Natural killer cell (primary cell): ENCODE results near the gene PRIMA1. TPM values are rescaled to one million over a fixed set of nuclear protein-coding genes. Genes with fewer than 3 reads are reported as not detected.

Experiments used
- ATAC-seq, 3 donors: fragments of 150-1000 bp in 2 of 3; fragments of 200-7000 bp in 1 of 3; cut with Tn5 transposase; 1 replicate in 1 of 3; 2 replicates in 2 of 3; pipeline ENCODE4 v1.10.0; 2021; ENCODE audit warnings: mild to moderate bottlenecking in 2 of 3, moderate library complexity in 2 of 3
- DNase-seq, 2 donors: peaks; one replicate each; pipeline versions ENCODE4 v3.0.0 to v3.0.0-alpha.2; 2013 to 2021; ENCODE audit warnings: mixed read lengths in 1 of 2
- H3K27ac ChIP-seq: one replicate; pipeline ENCODE4 v1.5.1; 2013; ENCODE audit warnings: mild to moderate bottlenecking, low read length
- H3K27me3 ChIP-seq: one replicate; pipeline ENCODE4 v1.6.1; 2013; ENCODE audit warnings: low read length; ENCODE audit not compliant: control insufficient read depth, insufficient read depth
- H3K36me3 ChIP-seq: one replicate; pipeline ENCODE4 v1.6.1; 2013; ENCODE audit warnings: low read length; ENCODE audit not compliant: control insufficient read depth, insufficient read depth
- H3K4me1 ChIP-seq: one replicate; pipeline ENCODE4 v1.6.1; 2013; ENCODE audit warnings: low read length; ENCODE audit not compliant: control insufficient read depth, insufficient read depth
- H3K4me3 ChIP-seq: one replicate; pipeline ENCODE4 v1.5.1; 2013; ENCODE audit warnings: low read length
- H3K9me3 ChIP-seq: one replicate; pipeline ENCODE4 v1.6.1; 2013; ENCODE audit warnings: low read length; ENCODE audit not compliant: control insufficient read depth, insufficient read depth
- H3K27ac Mint-ChIP-seq, 2 donors: one replicate each; pipeline ENCODE4 v1.8.0; 2022; ENCODE audit warnings: mild to moderate bottlenecking in 2 of 2, mixed read lengths in 2 of 2, moderate library complexity in 1 of 2
- H3K27me3 Mint-ChIP-seq, 2 donors: one replicate each; pipeline ENCODE4 v1.8.0; 2022; ENCODE audit warnings: low read depth in 2 of 2, mixed read lengths in 2 of 2
- H3K36me3 Mint-ChIP-seq: one replicate; pipeline ENCODE4 v1.8.0; 2022; ENCODE audit warnings: mixed read lengths
- H3K4me1 Mint-ChIP-seq, 2 donors: one replicate each; pipeline ENCODE4 v1.8.0; 2022; ENCODE audit warnings: mixed read lengths in 2 of 2
- H3K4me3 Mint-ChIP-seq: one replicate; pipeline ENCODE4 v1.8.0; 2022; ENCODE audit warnings: mild to moderate bottlenecking, moderate library complexity, mixed read lengths
- H3K9me3 Mint-ChIP-seq, 2 donors: one replicate each; pipeline ENCODE4 v1.8.0; 2022; ENCODE audit warnings: mixed read lengths in 2 of 2
- CTCF ChIP-seq: fragments of 200-600 bp; IDR thresholded peaks from one replicate; pipeline ENCODE4 v1.8.0; 2022; ENCODE audit warnings: antibody characterized with exemption
- WGBS: methylation state at CpG from one replicate; pipeline ENCODE4 v1.1.7; 2013; ENCODE audit warnings: missing lambda C conversion rate; ENCODE audit not compliant: insufficient coverage; 5-methylcytosine and 5-hydroxymethylcytosine counted together
- intact Hi-C: fragments of 100-400 bp; cut with micrococcal nuclease; formaldehyde crosslinking; loops from one replicate; pipeline ENCODE4 v1.14.2; 2022
- total RNA-seq, 4 donors: library from RNA; stranded (reverse); fragments of 120-200 nt in 1 of 4; gene quantifications; one replicate each; pipeline versions ENCODE4 v1.2.3 to v1.2.4, GENCODE V29; 2013 to 2022

PRIMA1 gene
- not detected for total RNA-seq
- not detected for total RNA-seq (2013)

GRCh38 chr14:93788293-93788542 is at the start of gene PRIMA1:
Gene PRIMA1 (minus strand): TSS chr14:93788485. CDS start chr14:93787718, 767 bp downstream.
- WGBS = 3% methylated on average over 24 of the region's 24 CpGs
- DNase-seq = no peak
- intact Hi-C loops = no loop called here
- no peaks in the 10 kb centered on the region for H3K36me3 Mint-ChIP-seq
- H3K27ac Mint-ChIP-seq = no peak within 1 kb of the TSS
- peaks cover 41 to 69% of the 10 kb centered on the region in 2 donors for H3K27me3 Mint-ChIP-seq
- no peak for TF ChIP-seq CTCF
- Histone ChIP-seq H3K27ac (no peak within 1 kb of the TSS), H3K4me1 (no peaks in the 10 kb centered on the region), H3K4me3 (no peak within 1 kb of the TSS), H3K36me3 (no peaks in the 10 kb centered on the region), H3K9me3 (no peaks in the 10 kb centered on the region), H3K27me3 (peaks cover 10% of the 10 kb centered on the region)
- no peak within 1 kb of the TSS for H3K4me3 Mint-ChIP-seq
- no peaks in the 10 kb centered on the region for H3K9me3 Mint-ChIP-seq
- ATAC-seq = no peak
- no peaks in the 10 kb centered on the region for H3K4me1 Mint-ChIP-seq

DNA sequence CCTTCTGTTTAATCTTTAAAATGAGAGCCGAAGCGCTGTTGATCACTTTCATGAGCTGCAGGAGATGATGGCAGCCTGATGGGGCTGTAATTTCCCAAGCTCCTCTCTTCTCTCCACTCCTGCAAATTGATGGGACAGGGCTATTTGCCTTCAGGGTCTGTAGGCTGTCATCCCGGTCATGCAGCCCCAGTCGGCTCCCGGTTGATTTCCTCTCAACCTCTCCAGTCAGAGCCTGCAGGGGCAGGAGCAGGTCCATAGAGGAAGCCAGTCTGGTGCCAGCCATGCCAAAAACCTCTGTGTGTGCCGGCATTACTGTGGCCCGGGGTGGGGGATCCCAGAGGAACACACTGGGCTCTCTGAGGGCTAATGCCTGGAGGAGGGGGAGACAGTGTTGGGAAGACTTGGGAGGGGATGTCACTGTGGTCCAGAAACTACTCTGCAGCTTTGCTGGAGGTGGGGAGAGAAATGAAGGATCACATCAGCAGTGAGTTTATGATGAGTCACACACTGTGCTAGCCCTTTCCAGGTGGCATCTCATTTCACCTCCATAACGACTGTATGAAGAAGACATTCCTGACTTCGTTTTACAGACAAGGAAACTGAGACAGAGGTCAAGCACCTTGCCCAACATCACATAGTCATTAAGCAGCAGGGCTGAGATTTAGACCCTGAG is 46.5 kb upstream of the PRIMA1 start:
- no peak for DNase-seq
- intact Hi-C loops = no loop called here
- H3K36me3 Mint-ChIP-seq = no peaks in the 10 kb centered on the region
- H3K4me3 Mint-ChIP-seq = no peak overlapping the region
- no peaks in the 10 kb centered on the region for H3K9me3 Mint-ChIP-seq
- 79% methylated on average over 9 of the region's 9 CpGs for WGBS
- no peaks in the 10 kb centered on the region for H3K36me3 ChIP-seq
- TF ChIP-seq CTCF = no peak
- peaks cover 7 to 23% of the 10 kb centered on the region in 2 donors for H3K27me3 Mint-ChIP-seq
- H3K4me1 ChIP-seq = no peaks in the 10 kb centered on the region
- no peaks in the 10 kb centered on the region for H3K27me3 ChIP-seq
- H3K4me1 Mint-ChIP-seq = no peaks in the 10 kb centered on the region
- ATAC-seq = no peak
- H3K9me3 ChIP-seq = no peaks in the 10 kb centered on the region
- no peak overlapping the region for H3K27ac ChIP-seq
- H3K27ac Mint-ChIP-seq = no peak overlapping the region
- no peak overlapping the region for H3K4me3 ChIP-seq

GRCh38 chr14:93832665-93833064 is 44.4 kb upstream of the PRIMA1 start:
- no peak for ATAC-seq
- Histone ChIP-seq H3K4me1 (no peaks in the 10 kb centered on the region), H3K4me3 (no peak overlapping the region), H3K27ac (no peak overlapping the region), H3K27me3 (no peaks in the 10 kb centered on the region), H3K36me3 (no peaks in the 10 kb centered on the region), H3K9me3 (no peaks in the 10 kb centered on the region)
- no peak for DNase-seq
- 66% methylated on average over 3 of the region's 3 CpGs for WGBS
- intact Hi-C loops = no loop called here
- no peaks in the 10 kb centered on the region for H3K4me1 Mint-ChIP-seq
- TF ChIP-seq CTCF = no peak
- no peak overlapping the region for H3K4me3 Mint-ChIP-seq
- H3K27me3 Mint-ChIP-seq = peaks cover 10 to 23% of the 10 kb centered on the region in 2 donors
- no peaks in the 10 kb centered on the region for H3K36me3 Mint-ChIP-seq
- H3K9me3 Mint-ChIP-seq = no peaks in the 10 kb centered on the region
- no peak overlapping the region for H3K27ac Mint-ChIP-seq

DNA sequence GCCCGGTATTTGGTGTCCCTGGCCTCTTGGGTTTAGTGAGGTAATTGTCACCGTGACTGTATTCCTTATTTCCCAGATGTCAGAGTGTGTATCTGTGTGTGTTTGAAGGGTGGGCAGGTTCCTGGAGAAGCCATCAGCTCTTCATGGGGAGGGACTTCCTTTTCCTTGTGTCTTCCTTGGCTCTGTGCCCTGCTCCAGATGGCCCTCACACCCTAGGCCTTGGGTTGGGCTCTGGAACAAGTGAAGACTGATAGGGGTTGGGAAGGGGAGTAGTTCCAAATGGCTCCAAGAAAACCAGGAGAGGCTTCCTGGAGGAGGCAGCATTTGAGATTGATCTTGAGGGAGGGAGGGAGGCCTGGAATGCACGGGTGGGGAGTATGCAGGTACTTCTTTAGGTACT is 43.8 kb upstream of the PRIMA1 start:
- Mint-ChIP-seq H3K27me3 (peaks cover 10 to 23% of the 10 kb centered on the region in 2 donors), H3K9me3 (no peaks in the 10 kb centered on the region), H3K4me3 (no peak overlapping the region), H3K4me1 (no peaks in the 10 kb centered on the region), H3K36me3 (no peaks in the 10 kb centered on the region), H3K27ac (no peak overlapping the region)
- intact Hi-C loops = no loop called here
- DNase-seq = no peak
- H3K4me1 ChIP-seq = no peaks in the 10 kb centered on the region
- no peak overlapping the region for H3K4me3 ChIP-seq
- TF ChIP-seq CTCF = no peak
- no peaks in the 10 kb centered on the region for H3K9me3 ChIP-seq
- no peak for ATAC-seq
- no peaks in the 10 kb centered on the region for H3K27me3 ChIP-seq
- no peak overlapping the region for H3K27ac ChIP-seq
- WGBS = 82% methylated on average over 3 of the region's 3 CpGs
- no peaks in the 10 kb centered on the region for H3K36me3 ChIP-seq
